ENCODE measurements around the gene MYH7B.

- TF ChIP-seq CTCF (IDR thresholded peaks at IDR 0.05), result no peak
- no peak for TF ChIP-seq POLR2A (IDR thresholded peaks at IDR 0.05)
Observed at GRCh38 chr20:34992751-34993417, 37.2 kb downstream of the MYH7B start.
